HPDE6-E6E7 (cell line): ENCODE data around the gene PLEKHF1.

Experiments
- DNase-seq: peaks from one replicate; pipeline ENCODE4 v3.0.0; 2011; ENCODE audit warnings: missing footprints; ENCODE audit errors: extremely low spot score

Gene PLEKHF1

GRCh38 chr19:29678484-29679106, 13.3 kb downstream of the PLEKHF1 start:
- DNase-seq: no peak

- DNase-seq: no peak
These were observed 14.4 kb downstream of the PLEKHF1 start for GRCh38 chr19:29679598-29680210.

- DNase-seq: no peak
These were observed 15.2 kb downstream of the PLEKHF1 start for GRCh38 chr19:29680447-29680846.

- DNase-seq: no peak
These were observed 15.7 kb downstream of the PLEKHF1 start for GRCh38 chr19:29680937-29681336.

- DNase-seq: no peak
These were observed 16.4 kb downstream of the PLEKHF1 start for GRCh38 chr19:29681422-29682235.

- no peak for DNase-seq
These were observed 17.1 kb downstream of the PLEKHF1 start for GRCh38 chr19:29682236-29682895.

GRCh38 chr19:29683009-29683408, 17.7 kb downstream of the PLEKHF1 start:
- no peak for DNase-seq

- DNase-seq: no peak
These were observed 20.1 kb downstream of the PLEKHF1 start for GRCh38 chr19:29685326-29685725.

GRCh38 chr19:29686285-29686805, 21.1 kb downstream of the PLEKHF1 start:
- DNase-seq: no peak

- no peak for DNase-seq
These were observed 22.1 kb downstream of the PLEKHF1 start for GRCh38 chr19:29687244-29687896.

- DNase-seq: no peak
These were observed 22.9 kb downstream of the PLEKHF1 start for GRCh38 chr19:29687897-29688728.

- DNase-seq: peak; percentile 49
These were observed 25.6 kb downstream of the PLEKHF1 start for GRCh38 chr19:29690842-29691241.

GRCh38 chr19:29694161-29694560, 28.9 kb downstream of the PLEKHF1 start:
- no peak for DNase-seq

GRCh38 chr19:29694669-29695627, 29.7 kb downstream of the PLEKHF1 start:
- no peak for DNase-seq

GRCh38 chr19:29695765-29696564, 30.7 kb downstream of the PLEKHF1 start:
- no peak for DNase-seq

- no peak for DNase-seq
These were observed 31.2 kb downstream of the PLEKHF1 start for GRCh38 chr19:29696565-29696846.

- DNase-seq: no peak
These were observed 32.4 kb downstream of the PLEKHF1 start for GRCh38 chr19:29697523-29698261.

- DNase-seq: no peak
These were observed 34.6 kb downstream of the PLEKHF1 start for GRCh38 chr19:29699861-29700260.
